K562 (cell line): Measurements from ENCODE around the gene KCTD21.

Source experiments
- POLR3A ChIP-seq: IDR thresholded peaks from 2 replicates; pipeline ENCODE4 v1.6.1; 2011; ENCODE audit warnings: borderline replicate concordance, mild to moderate bottlenecking, moderate library complexity; ENCODE audit not compliant: insufficient read length, insufficient read depth; ENCODE audit errors: extremely low read depth
- ZNF175 ChIP-seq: fragments of 200-800 bp; sonication (Bioruptor generic); IDR thresholded peaks from 2 replicates; pipeline ENCODE4 v1.6.1; 2016; ENCODE audit warnings: low read depth, mild to moderate bottlenecking, missing genetic modification characterization, missing compliant biosample characterization

DNA sequence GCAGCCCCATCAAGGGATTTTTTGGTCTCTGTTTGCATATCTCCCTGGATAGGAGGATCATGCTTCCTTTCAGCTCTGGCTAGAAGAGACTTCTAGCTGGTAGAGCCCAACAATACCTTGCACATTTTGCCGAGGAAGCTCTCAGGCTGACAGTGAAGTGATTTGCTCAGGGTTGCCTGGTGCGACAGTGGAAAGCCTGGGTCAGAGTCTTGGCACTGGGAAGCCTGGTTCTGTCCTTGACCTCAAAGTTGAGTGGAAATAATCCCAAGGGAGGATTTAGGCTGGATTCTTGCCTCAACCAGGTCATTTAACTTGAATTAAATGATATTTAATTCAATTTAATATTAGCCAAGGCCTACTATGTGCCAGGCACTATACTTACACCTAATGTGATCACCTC, 24.6 kb downstream of the KCTD21 start:
- TF ChIP-seq ZNF175 (CRISPR knock-in tag) (no peak), POLR3A (no peak)
